ENCODE results near the gene NRROS.
"Not testable (repeated sequence)": the region's sequence is repeated elsewhere in the genome, so short reads cannot be mapped to it uniquely, and the experiment has no call there.

The NRROS gene

DNA sequence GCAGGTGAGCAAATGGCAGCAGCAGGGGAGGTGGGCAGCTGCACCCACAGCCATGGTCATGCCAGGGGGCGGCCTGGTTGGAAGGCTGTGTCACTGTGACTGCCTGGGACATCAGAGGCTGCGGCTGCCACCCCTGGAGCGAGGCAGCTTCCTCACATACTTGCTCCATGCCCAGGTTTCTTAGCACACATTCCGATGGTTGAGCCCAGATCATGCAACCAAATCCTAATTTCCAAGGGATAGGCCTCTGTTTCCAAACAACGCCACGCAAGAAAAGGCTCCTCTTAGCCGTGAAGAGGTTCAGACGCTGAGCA, 11.6 kb upstream of the NRROS start:
- peaks cover 7% of the 10 kb centered on the region for H3K4me1 ChIP-seq (ENCODE audit: control insufficient read depth, insufficient read depth, low read length)
- H3K27me3 ChIP-seq (ENCODE audit: control insufficient read depth, insufficient read depth, low read length): no peaks in the 10 kb centered on the region
- no peak overlapping the region for H3K4me3 ChIP-seq (ENCODE audit: low read depth, low read length)
- no peak overlapping the region for H3K9ac ChIP-seq (ENCODE audit: low read depth, low read length)
- no peaks in the 10 kb centered on the region for H3K36me3 ChIP-seq (ENCODE audit: control insufficient read depth, insufficient read depth, low read length)
- H3K9me3 ChIP-seq (ENCODE audit: control insufficient read depth, insufficient read depth, low read length): no peaks in the 10 kb centered on the region

DNA sequence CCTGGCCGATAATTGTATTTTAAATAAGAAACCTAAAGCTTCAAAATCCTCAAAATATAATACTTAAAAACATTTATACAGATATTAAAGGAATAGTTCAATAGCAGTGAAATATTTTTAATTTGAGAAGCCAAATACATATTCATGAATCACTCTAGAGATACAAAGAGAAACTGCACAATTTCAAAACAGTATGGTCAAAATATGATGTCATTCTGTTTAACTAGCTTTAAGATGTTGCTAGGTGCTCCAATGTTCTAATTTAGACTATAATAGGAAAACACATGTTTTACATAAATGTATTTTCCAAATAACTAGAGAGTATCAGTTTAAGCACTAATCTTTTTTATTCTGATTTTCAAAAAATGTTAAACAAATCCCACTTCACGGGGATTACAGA, 10.3 kb upstream of the NRROS start:
- H3K9me3 ChIP-seq (ENCODE audit: control insufficient read depth, insufficient read depth, low read length): no peaks in the 10 kb centered on the region

DNA sequence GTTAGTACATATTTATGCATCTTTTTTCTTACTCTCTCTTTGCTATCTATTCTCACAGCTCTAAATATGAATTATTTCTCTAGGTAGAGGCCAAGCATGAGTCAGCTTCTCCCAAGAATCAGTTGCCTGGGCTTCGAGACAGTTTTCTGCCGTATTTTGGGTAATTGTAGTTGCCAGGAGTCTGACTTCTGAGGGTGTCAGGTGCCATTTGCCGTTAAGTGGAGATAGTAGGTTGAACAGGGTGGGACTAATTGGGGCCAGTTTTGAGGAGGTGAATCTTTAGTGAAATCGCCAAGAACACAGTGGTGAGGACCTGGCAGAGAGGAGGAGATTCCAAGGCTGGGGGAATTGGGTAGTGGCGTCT, 7.8 kb upstream of the NRROS start:
- H3K9me3 ChIP-seq (ENCODE audit: control insufficient read depth, insufficient read depth, low read length): no peaks in the 10 kb centered on the region
- H3K36me3 ChIP-seq (ENCODE audit: control insufficient read depth, insufficient read depth, low read length): no peaks in the 10 kb centered on the region
- peak overlapping the region; percentile 67 for H3K9ac ChIP-seq (ENCODE audit: low read depth, low read length)
- H3K4me1 ChIP-seq (ENCODE audit: control insufficient read depth, insufficient read depth, low read length): peaks cover 7% of the 10 kb centered on the region
- no peaks in the 10 kb centered on the region for H3K27me3 ChIP-seq (ENCODE audit: control insufficient read depth, insufficient read depth, low read length)
- peak overlapping the region; percentile 61 for H3K4me3 ChIP-seq (ENCODE audit: low read depth, low read length)

More for the DNA sequence above, 10.3 kb upstream of the NRROS start:
- peaks cover 7% of the 10 kb centered on the region for H3K4me1 ChIP-seq (ENCODE audit: control insufficient read depth, insufficient read depth, low read length)
- H3K27me3 ChIP-seq (ENCODE audit: control insufficient read depth, insufficient read depth, low read length): no peaks in the 10 kb centered on the region
- H3K4me3 ChIP-seq (ENCODE audit: low read depth, low read length): no peak overlapping the region
- H3K9ac ChIP-seq (ENCODE audit: low read depth, low read length): no peak overlapping the region
- H3K36me3 ChIP-seq (ENCODE audit: control insufficient read depth, insufficient read depth, low read length): no peaks in the 10 kb centered on the region

DNA sequence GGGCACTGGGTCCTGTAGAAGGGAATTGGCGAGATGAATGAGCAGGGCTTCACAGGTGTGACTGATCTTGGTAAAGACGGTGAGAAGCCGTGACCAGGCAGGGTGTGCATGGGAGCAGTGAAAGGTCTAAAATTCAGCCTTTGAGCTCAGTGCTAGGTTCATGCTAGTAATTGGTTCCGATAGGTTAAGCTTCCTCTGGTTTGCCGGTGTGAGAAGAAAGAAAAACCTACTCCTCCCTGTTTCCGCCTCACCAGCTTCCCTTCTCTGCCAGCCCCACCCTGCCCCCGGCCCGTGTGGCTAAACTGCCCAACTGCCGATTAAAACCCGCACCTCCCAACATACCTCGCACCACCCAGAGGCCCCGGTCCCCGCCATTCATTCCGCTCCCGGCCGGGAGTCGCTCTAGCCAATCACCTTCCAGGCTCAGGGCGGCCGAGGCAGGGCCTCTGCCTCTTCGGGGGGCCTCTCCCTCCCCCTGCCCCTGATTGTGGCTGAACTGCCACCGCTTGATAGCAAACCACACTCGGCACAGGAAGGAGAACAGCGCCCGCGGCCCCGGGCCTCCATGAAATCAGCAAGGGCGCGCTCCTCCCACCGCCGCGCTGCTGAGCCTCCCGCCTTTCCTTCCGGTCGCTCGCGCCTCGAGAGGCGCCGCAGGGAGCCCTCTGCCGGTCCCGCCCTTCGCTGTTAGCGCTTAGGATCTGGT, 7.3 kb upstream of the NRROS start:
- H3K4me1 ChIP-seq (ENCODE audit: control insufficient read depth, insufficient read depth, low read length): peaks cover 7% of the 10 kb centered on the region
- peak overlapping the region; percentile 61 for H3K4me3 ChIP-seq (ENCODE audit: low read depth, low read length)
- no peaks in the 10 kb centered on the region for H3K27me3 ChIP-seq (ENCODE audit: control insufficient read depth, insufficient read depth, low read length)

DNA sequence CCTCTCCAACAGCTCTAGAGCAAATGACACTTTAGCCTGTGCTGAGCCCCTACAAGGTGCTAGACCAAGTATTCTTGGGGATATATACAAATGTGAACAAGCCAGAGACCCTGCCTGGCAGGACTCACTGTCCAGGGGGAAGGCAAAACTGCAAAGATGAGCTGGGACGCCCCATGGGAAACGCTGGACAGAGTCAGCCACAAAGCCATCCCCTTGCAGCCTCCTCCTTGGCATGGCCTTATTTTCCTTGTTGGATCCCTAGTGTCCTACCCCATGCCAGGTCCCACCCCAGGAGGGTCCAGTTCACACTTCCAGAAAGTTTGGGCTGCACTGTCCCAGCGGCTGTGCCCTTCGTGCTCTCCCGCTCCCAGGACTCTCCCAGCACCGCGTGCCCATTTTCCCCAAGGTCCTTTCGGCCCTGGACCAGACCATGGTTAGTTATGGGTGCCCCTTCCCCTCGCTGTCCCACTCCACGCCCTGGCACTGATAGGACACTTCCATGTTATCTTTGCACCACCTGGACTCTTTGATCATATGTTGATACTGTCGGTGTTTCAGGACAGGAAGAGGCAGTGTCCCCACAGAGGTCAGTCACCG, 5.8 kb upstream of the NRROS start:
- no peaks in the 10 kb centered on the region for H3K36me3 ChIP-seq (ENCODE audit: control insufficient read depth, insufficient read depth, low read length)
- peaks cover 7% of the 10 kb centered on the region for H3K4me1 ChIP-seq (ENCODE audit: control insufficient read depth, insufficient read depth, low read length)
- no peak overlapping the region for H3K9ac ChIP-seq (ENCODE audit: low read depth, low read length)
- H3K4me3 ChIP-seq (ENCODE audit: low read depth, low read length): no peak overlapping the region
- H3K9me3 ChIP-seq (ENCODE audit: control insufficient read depth, insufficient read depth, low read length): no peaks in the 10 kb centered on the region
- no peaks in the 10 kb centered on the region for H3K27me3 ChIP-seq (ENCODE audit: control insufficient read depth, insufficient read depth, low read length)

More for the DNA sequence above, 7.3 kb upstream of the NRROS start:
- Histone ChIP-seq H3K9me3 (ENCODE audit: control insufficient read depth, insufficient read depth, low read length) (no peaks in the 10 kb centered on the region), H3K9ac (ENCODE audit: low read depth, low read length) (peak overlapping the region; percentile 67), H3K36me3 (ENCODE audit: control insufficient read depth, insufficient read depth, low read length) (no peaks in the 10 kb centered on the region)

DNA sequence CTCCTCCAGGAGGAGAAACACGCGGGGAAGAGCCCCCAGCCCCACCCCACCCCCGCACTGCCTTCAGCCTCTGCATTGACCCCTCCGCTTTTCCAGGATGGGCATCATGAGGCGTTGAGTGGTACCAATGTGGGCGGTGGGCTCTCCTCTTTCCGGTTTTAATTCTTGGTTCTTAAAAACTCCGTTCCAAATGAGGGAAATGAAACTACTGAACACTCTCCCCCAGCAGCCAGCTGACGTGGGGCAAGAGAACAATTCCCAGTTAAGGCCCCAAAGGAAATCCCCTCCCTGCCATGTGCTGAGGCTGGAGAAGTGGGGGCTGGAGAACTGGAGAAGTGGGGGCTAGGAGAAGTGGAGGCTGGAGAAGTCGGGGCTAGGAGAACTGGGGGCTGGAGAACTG, 5.3 kb upstream of the NRROS start:
- no peaks in the 10 kb centered on the region for H3K27me3 ChIP-seq (ENCODE audit: control insufficient read depth, insufficient read depth, low read length)
- peaks cover 11% of the 10 kb centered on the region for H3K4me1 ChIP-seq (ENCODE audit: control insufficient read depth, insufficient read depth, low read length)
- H3K36me3 ChIP-seq (ENCODE audit: control insufficient read depth, insufficient read depth, low read length): no peaks in the 10 kb centered on the region
- H3K9ac ChIP-seq (ENCODE audit: low read depth, low read length): no peak overlapping the region
- no peaks in the 10 kb centered on the region for H3K9me3 ChIP-seq (ENCODE audit: control insufficient read depth, insufficient read depth, low read length)
- H3K4me3 ChIP-seq (ENCODE audit: low read depth, low read length): no peak overlapping the region

DNA sequence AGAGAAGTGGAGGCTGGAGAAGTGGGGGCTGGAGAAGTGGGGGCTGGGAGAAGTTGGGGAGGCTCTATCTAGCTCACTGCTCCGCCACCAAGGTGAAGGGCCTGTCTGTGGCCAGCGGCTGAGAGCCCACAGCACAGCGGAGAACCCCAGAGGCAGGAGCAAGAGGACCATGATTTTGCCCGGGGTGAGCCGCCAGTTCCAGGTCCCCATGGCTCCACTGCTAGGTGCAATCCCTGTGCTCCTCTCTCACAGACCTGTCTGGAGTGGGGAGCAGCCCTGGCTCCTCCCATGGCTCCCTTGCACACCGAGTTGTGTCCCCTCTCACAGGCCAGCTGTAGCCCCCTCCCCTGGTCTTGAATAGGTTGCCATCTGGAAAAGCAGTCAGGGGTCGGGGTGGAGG, 4.7 kb upstream of the NRROS start:
- peaks cover 11% of the 10 kb centered on the region for H3K4me1 ChIP-seq (ENCODE audit: control insufficient read depth, insufficient read depth, low read length)

DNA sequence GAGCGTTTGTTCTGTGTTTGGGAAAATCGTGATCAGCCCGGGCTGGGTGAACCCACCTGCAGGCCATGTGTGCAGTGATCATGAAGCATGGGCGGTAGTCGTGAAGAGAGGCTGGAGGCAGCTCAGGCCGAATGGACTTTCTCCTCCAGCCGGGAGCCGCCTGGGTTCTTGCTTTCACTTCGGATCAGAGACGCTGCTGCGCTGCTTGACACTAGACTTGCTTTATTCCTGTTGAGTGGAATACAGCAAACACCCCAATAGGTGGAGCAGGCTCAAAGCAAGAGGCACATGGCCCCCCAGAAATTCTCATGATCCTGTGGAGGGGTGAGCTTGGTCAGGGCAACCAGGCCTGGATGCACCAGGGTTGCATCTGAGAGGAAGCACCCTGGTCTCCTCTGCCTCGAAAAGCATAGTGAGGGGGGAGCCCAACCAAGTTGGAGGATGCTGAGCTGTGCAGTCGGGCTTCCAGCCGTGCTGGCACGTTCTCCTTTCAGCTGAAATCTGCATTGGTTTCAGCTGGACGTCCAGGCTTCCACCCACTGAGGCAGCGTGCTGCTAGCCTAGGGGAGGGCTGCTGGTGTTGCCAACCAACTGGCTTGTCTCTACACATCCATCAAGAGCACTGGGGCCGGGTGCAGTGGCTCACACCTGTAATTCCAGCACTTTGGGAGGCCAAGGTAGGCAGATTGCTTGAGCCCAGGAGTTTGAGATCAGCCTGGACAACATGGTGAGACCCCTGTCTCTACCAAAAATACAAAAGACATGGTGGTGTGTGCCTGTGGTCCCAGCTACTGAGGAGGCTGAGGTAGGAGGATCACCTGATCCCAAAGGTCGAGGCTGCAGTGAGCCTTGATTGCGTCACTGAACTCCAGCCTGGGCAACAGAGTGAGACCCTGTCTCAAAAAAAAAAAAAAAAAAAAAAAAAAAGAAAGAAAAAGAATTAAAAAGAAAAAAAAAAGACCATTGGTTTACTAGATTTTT, 2.8 kb upstream of the NRROS start:
- Histone ChIP-seq H3K4me1 (ENCODE audit: control insufficient read depth, insufficient read depth, low read length) (peaks cover 8% of the 10 kb centered on the region), H3K4me3 (ENCODE audit: low read depth, low read length) (no peak overlapping the region), H3K27me3 (ENCODE audit: control insufficient read depth, insufficient read depth, low read length) (no peaks in the 10 kb centered on the region), H3K36me3 (ENCODE audit: control insufficient read depth, insufficient read depth, low read length) (no peaks in the 10 kb centered on the region), H3K9me3 (ENCODE audit: control insufficient read depth, insufficient read depth, low read length) (no peaks in the 10 kb centered on the region), H3K9ac (ENCODE audit: low read depth, low read length) (no peak overlapping the region)

More for the DNA sequence above, 4.7 kb upstream of the NRROS start:
- no peaks in the 10 kb centered on the region for H3K9me3 ChIP-seq (ENCODE audit: control insufficient read depth, insufficient read depth, low read length)
- H3K36me3 ChIP-seq (ENCODE audit: control insufficient read depth, insufficient read depth, low read length): no peaks in the 10 kb centered on the region
- no peak overlapping the region for H3K9ac ChIP-seq (ENCODE audit: low read depth, low read length)
- H3K27me3 ChIP-seq (ENCODE audit: control insufficient read depth, insufficient read depth, low read length): no peaks in the 10 kb centered on the region
- H3K4me3 ChIP-seq (ENCODE audit: low read depth, low read length): no peak overlapping the region

DNA sequence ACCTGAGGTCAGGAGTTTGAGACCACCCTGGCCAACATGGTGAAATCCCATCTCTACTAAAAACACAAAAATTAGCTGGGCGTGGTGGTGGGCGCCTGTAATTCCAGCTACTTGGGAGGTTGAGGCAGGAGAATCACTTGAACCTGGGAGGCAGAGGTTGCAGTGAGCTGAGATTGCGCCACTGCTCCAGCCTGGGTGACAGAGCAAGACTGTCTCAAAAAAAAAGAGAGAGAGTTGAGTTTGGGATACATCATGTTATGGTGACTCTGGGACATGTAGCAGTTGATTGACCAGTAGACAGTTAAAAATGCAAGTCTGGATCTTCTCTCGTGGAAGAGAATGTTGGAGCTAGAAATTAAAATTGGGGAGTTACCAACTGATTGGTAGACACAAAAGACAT, 1.6 kb upstream of the NRROS start:
- H3K9ac ChIP-seq (ENCODE audit: low read depth, low read length); H3K4me1 ChIP-seq (ENCODE audit: control insufficient read depth, insufficient read depth, low read length); H3K9me3 ChIP-seq (ENCODE audit: control insufficient read depth, insufficient read depth, low read length); H3K36me3 ChIP-seq (ENCODE audit: control insufficient read depth, insufficient read depth, low read length); H3K4me3 ChIP-seq (ENCODE audit: low read depth, low read length); H3K27me3 ChIP-seq (ENCODE audit: control insufficient read depth, insufficient read depth, low read length): not testable (repeated sequence)

DNA sequence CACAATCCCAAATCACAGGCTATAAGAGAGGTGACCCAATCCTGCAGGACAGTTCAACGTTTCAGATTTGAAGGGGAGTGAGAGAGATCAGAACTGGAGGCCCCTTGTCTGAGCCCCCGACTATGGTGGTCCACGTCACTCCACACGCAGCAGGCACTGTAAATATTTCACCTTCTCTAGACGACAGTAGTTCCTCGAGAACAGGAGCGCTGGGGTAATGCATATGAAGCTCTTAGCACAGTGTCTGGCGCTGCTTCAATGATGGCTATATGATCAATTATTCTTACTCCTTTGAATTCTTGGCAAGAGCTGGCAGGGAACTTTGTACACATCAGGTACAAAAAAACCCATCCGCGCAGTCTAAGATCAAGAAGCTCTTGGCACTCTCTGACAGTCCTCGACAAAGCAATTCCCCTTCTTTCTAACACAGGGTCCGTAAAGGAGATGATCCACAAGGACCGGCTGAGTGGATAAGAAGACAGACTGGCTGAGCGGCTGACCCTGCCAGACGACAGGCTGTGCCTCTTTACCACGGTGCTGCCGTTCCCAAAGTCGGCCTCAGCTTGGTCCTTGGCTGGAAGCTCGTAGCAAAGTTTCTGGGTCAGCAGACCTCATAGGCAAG, 522 bp upstream of the NRROS start:
- Histone ChIP-seq H3K36me3 (ENCODE audit: control insufficient read depth, insufficient read depth, low read length) (no peaks in the 10 kb centered on the region), H3K4me3 (ENCODE audit: low read depth, low read length) (peak overlapping the region; percentile 28), H3K9ac (ENCODE audit: low read depth, low read length) (no peak overlapping the region), H3K9me3 (ENCODE audit: control insufficient read depth, insufficient read depth, low read length) (no peaks in the 10 kb centered on the region), H3K4me1 (ENCODE audit: control insufficient read depth, insufficient read depth, low read length) (peaks cover 4% of the 10 kb centered on the region), H3K27me3 (ENCODE audit: control insufficient read depth, insufficient read depth, low read length) (no peaks in the 10 kb centered on the region)

DNA sequence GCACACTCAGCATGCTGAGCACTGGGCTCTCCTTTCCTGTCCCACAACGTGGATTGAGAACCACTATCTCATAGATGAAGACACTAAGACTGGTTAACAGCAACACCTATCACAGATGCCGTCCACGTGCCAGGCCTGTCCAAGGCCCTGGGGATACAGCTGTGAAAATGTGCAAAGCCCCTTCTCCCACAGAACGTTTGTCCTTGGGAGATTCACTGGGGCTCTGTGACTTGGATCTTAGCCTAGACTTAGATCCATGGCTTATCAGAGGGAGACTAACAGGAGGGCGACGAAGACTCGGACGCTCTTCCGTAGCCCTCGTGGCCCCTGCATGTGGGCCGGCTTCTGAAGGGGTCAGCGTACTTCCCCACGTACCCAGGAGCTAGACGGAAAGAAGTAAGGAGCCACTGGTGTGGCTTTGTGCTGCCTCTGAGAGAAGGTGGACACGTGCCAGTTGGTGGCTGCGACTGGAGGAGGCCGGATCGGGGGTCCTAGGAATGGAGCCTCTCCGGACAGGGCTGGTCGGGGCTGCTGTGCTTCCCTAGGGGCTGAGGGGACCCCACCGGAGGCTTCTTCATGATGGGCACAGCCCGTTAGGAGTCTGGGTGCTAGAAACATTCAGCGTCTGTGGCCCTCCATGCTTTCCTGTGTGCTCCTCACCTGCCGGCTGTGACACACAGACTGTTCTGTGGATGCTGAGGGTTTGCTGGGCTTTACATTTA, 964 bp downstream of the NRROS start:
- H3K27me3 ChIP-seq (ENCODE audit: control insufficient read depth, insufficient read depth, low read length): no peaks in the 10 kb centered on the region
- no peak overlapping the region for H3K4me3 ChIP-seq (ENCODE audit: low read depth, low read length)
- no peaks in the 10 kb centered on the region for H3K36me3 ChIP-seq (ENCODE audit: control insufficient read depth, insufficient read depth, low read length)
- no peak overlapping the region for H3K9ac ChIP-seq (ENCODE audit: low read depth, low read length)
- no peaks in the 10 kb centered on the region for H3K9me3 ChIP-seq (ENCODE audit: control insufficient read depth, insufficient read depth, low read length)
- peaks cover 4% of the 10 kb centered on the region for H3K4me1 ChIP-seq (ENCODE audit: control insufficient read depth, insufficient read depth, low read length)

Measured in iPS-15b (cell line).